IMR-90 (cell line): ENCODE data around the gene TNFRSF11A. TPM values are rescaled to one million over a fixed set of nuclear protein-coding genes. Genes with fewer than 3 reads are reported as not detected.

Experiments used
- ATAC-seq: fragments of 200-7000 bp; cut with Tn5 transposase; 2 replicates; pipeline ENCODE4 v1.9.1; 2020; ENCODE audit warnings: low read depth, mild to moderate bottlenecking, moderate library complexity
- BruUV-seq: library from RNA; stranded (reverse); fragments of 400-500 nt; replicated peaks from 2 replicates; lab custom pipeline; 2021; lab: Mats Ljungman, UMichigan
- CTCF ChIA-PET: fragments of 300-600 bp; formaldehyde crosslinking; extraction: SDS; loops from one replicate; lab custom pipeline; 2021; ENCODE audit warnings: antibody characterized with exemption; lab: Yijun Ruan, JAX
- POLR2A ChIA-PET: fragments of 300-600 bp; sonication (Branson Sonifier 250); formaldehyde crosslinking; loops from one replicate; lab custom pipeline; 2022; ENCODE audit warnings: antibody characterized with exemption; ENCODE audit not compliant: unreplicated experiment; lab: Charles Lee
- DNase-seq: peaks from one replicate; pipeline ENCODE4 v3.0.0; 2013
- H2AFZ ChIP-seq: replicated peaks from 2 replicates; pipeline ENCODE3; 2013; ENCODE audit warnings: low read length, mild to moderate bottlenecking; ENCODE audit not compliant: poor library complexity
- H2AK5ac ChIP-seq: 2 replicates; pipeline ENCODE4 v1.6.1; 2013; ENCODE audit warnings: low read depth, low read length, inconsistent platforms
- H2AK9ac ChIP-seq: replicated peaks from 2 replicates; pipeline ENCODE3; 2013; ENCODE audit warnings: mild to moderate bottlenecking, low read depth, low read length, moderate library complexity; ENCODE audit not compliant: poor library complexity
- H2BK120ac ChIP-seq: 2 replicates; pipeline ENCODE4 v1.6.1; 2013; ENCODE audit warnings: low read depth, low read length, inconsistent platforms
- H2BK15ac ChIP-seq: 3 replicates; pipeline ENCODE4 v1.6.1; 2013; ENCODE audit warnings: low read depth, low read length, inconsistent platforms
- H2BK20ac ChIP-seq: 2 replicates; pipeline ENCODE4 v1.6.1; 2013; ENCODE audit warnings: low read depth, mild to moderate bottlenecking, inconsistent platforms, low read length, moderate library complexity
- H2BK5ac ChIP-seq: 2 replicates; pipeline ENCODE4 v1.6.1; 2013; ENCODE audit warnings: mild to moderate bottlenecking, low read depth, low read length, inconsistent platforms; ENCODE audit not compliant: poor library complexity, severe bottlenecking
- H3K14ac ChIP-seq: replicated peaks from 2 replicates; pipeline ENCODE4 v1.6.1; 2013; ENCODE audit warnings: low read depth, low read length, inconsistent platforms
- H3K18ac ChIP-seq: 2 replicates; pipeline ENCODE4 v1.6.1; 2013; ENCODE audit warnings: low read depth, low read length, control low read depth
- H3K23ac ChIP-seq: 2 replicates; pipeline ENCODE4 v1.6.1; 2013; ENCODE audit warnings: low read depth, low read length, inconsistent platforms
- H3K27ac ChIP-seq: 2 replicates; pipeline ENCODE4 v1.5.1; 2013; ENCODE audit warnings: mild to moderate bottlenecking, control low read depth, low read length; ENCODE audit not compliant: insufficient read depth
- H3K27me3 ChIP-seq: 2 replicates; pipeline ENCODE4 v1.6.1; 2013; ENCODE audit warnings: low read length; ENCODE audit not compliant: control insufficient read depth, insufficient read depth
- H3K36me3 ChIP-seq: 2 replicates; pipeline ENCODE4 v1.6.1; 2013; ENCODE audit warnings: low read length, mixed read lengths; ENCODE audit not compliant: control insufficient read depth, insufficient read depth
- H3K4ac ChIP-seq: 2 replicates; pipeline ENCODE4 v1.6.1; 2013; ENCODE audit warnings: low read depth, low read length, inconsistent platforms
- H3K4me1 ChIP-seq: 2 replicates; pipeline ENCODE4 v1.6.1; 2013; ENCODE audit warnings: low read length, mixed read lengths; ENCODE audit not compliant: control insufficient read depth, insufficient read depth
- H3K4me2 ChIP-seq: 2 replicates; pipeline ENCODE4 v1.6.1; 2013; ENCODE audit warnings: low read depth, mild to moderate bottlenecking, control low read depth, low read length, moderate library complexity
- H3K4me3 ChIP-seq: 2 replicates; pipeline ENCODE4 v1.5.1; 2013; ENCODE audit warnings: low read depth, mild to moderate bottlenecking, control low read depth, low read length, moderate library complexity; ENCODE audit not compliant: insufficient read depth
- H3K56ac ChIP-seq: 2 replicates; pipeline ENCODE4 v1.6.1; 2013; ENCODE audit warnings: low read length, inconsistent platforms; ENCODE audit not compliant: insufficient read depth; ENCODE audit errors: extremely low read depth
- H3K79me1 ChIP-seq, 2 experiments: 2 replicates each; pipeline ENCODE4 v1.6.1; 2013; ENCODE audit warnings: low read length in 2 of 2, inconsistent platforms in 1 of 2, low read depth in 1 of 2
- H3K9ac ChIP-seq: 2 replicates; pipeline ENCODE4 v1.6.1; 2013; ENCODE audit warnings: low read depth, low read length, control low read depth
- H3K9me1 ChIP-seq: 2 replicates; pipeline ENCODE4 v1.6.1; 2013; ENCODE audit warnings: low read length, inconsistent platforms; ENCODE audit not compliant: insufficient read depth
- H3K9me3 ChIP-seq: 2 replicates; pipeline ENCODE4 v1.6.1; 2013; ENCODE audit warnings: low read length; ENCODE audit not compliant: control insufficient read depth, insufficient read depth
- H4K20me1 ChIP-seq: 2 replicates; pipeline ENCODE4 v1.6.1; 2013; ENCODE audit warnings: low read length, inconsistent platforms; ENCODE audit not compliant: insufficient read depth
- H4K5ac ChIP-seq: 2 replicates; pipeline ENCODE4 v1.6.1; 2013; ENCODE audit warnings: mild to moderate bottlenecking, low read depth, low read length, control low read depth
- H4K8ac ChIP-seq, 2 experiments: 2 replicates each; pipeline ENCODE4 v1.6.1; 2013; ENCODE audit warnings: low read depth in 2 of 2, low read length in 2 of 2, control low read depth in 1 of 2, inconsistent platforms in 1 of 2
- H4K91ac ChIP-seq: 2 replicates; pipeline ENCODE4 v1.6.1; 2013; ENCODE audit warnings: low read depth, low read length, inconsistent platforms; ENCODE audit not compliant: insufficient read depth
- BHLHE40 ChIP-seq: fragments of 150-350 bp; IDR thresholded peaks from 2 replicates; pipeline ENCODE4 v1.6.1; 2016; ENCODE audit warnings: mild to moderate bottlenecking, low read depth, low read length
- CEBPB ChIP-seq: IDR thresholded peaks from 2 replicates; pipeline ENCODE4 v1.6.1; 2012; ENCODE audit warnings: low read depth, low read length, improper control_type of control experiment
- CHD1 ChIP-seq: IDR thresholded peaks from 2 replicates; pipeline ENCODE4 v1.6.1; 2012; ENCODE audit warnings: low read depth, low read length, improper control_type of control experiment
- ELK1 ChIP-seq: fragments of 150-350 bp; IDR thresholded peaks from 2 replicates; pipeline ENCODE4 v1.6.1; 2016; ENCODE audit warnings: low read depth, mild to moderate bottlenecking, low read length, moderate library complexity, borderline replicate concordance
- FOS ChIP-seq: fragments of 150-350 bp; IDR thresholded peaks from 2 replicates; pipeline ENCODE4 v1.6.1; 2016; ENCODE audit warnings: low read depth, low read length
- MAFK ChIP-seq: IDR thresholded peaks from 2 replicates; pipeline ENCODE4 v1.6.1; 2012; ENCODE audit warnings: low read depth, low read length, improper control_type of control experiment
- MAZ ChIP-seq: IDR thresholded peaks from 2 replicates; pipeline ENCODE4 v1.6.1; 2012; ENCODE audit warnings: low read depth, mild to moderate bottlenecking, low read length, improper control_type of control experiment, moderate library complexity, borderline replicate concordance
- MXI1 ChIP-seq: IDR thresholded peaks from 2 replicates; pipeline ENCODE4 v1.6.1; 2012; ENCODE audit warnings: low read depth, mild to moderate bottlenecking, low read length, moderate library complexity, borderline replicate concordance
- NFE2L2 ChIP-seq: fragments of 150-350 bp; IDR thresholded peaks from 2 replicates; pipeline ENCODE4 v1.6.1; 2016; ENCODE audit warnings: low read depth, mild to moderate bottlenecking, low read length
- POLR2A ChIP-seq: IDR thresholded peaks from 2 replicates; pipeline ENCODE4 v1.6.1; 2012; ENCODE audit warnings: mild to moderate bottlenecking, low read depth, low read length
- RAD21 ChIP-seq: IDR thresholded peaks from 2 replicates; pipeline ENCODE4 v1.6.1; 2012; ENCODE audit warnings: low read length, improper control_type of control experiment
- RCOR1 ChIP-seq: IDR thresholded peaks from 2 replicates; pipeline ENCODE4 v1.6.1; 2012; ENCODE audit warnings: mild to moderate bottlenecking, low read length, improper control_type of control experiment; ENCODE audit not compliant: insufficient replicate concordance
- RFX5 ChIP-seq: IDR thresholded peaks from 2 replicates; pipeline ENCODE4 v1.8.0; 2012; ENCODE audit warnings: low read depth, mild to moderate bottlenecking, low read length, moderate library complexity
- SMC3 ChIP-seq: fragments of 150-350 bp; IDR thresholded peaks from 2 replicates; pipeline ENCODE4 v1.6.1; 2016; ENCODE audit warnings: low read depth, mild to moderate bottlenecking, antibody characterized with exemption, low read length, moderate library complexity
- WGBS, 2 experiments: methylation state at CpG; one replicate each; pipeline versions ENCODE4 v1.1.5 to v1.1.7; 2013; ENCODE audit warnings: missing lambda C conversion rate in 2 of 2; ENCODE audit not compliant: insufficient read length in 1 of 2; ENCODE audit errors: extremely low coverage in 2 of 2; 5-methylcytosine and 5-hydroxymethylcytosine counted together
- dilution Hi-C: fragments of 300-500 bp; cut with HindIII; formaldehyde crosslinking; loops from one replicate; pipeline ENCODE4 v1.14.3; 2018; ENCODE audit warnings: low sequenced_read_pairs; ENCODE audit not compliant: unreplicated experiment
- in situ Hi-C: fragments of 300-500 bp; cut with MboI; formaldehyde crosslinking; loops from 3 replicates; pipeline ENCODE4 v1.14.3; 2019; ENCODE audit warnings: low sequenced_read_pairs, inconsistent platforms, mixed read lengths
- intact Hi-C: fragments of 100-400 bp; cut with micrococcal nuclease; formaldehyde crosslinking; loops from 2 replicates; pipeline ENCODE4 v1.10.0; 2022
- polyA plus RNA-seq, 3 experiments: library from polyadenylated mRNA; depleted of rRNA; stranded (reverse); fragments of >200 nt; gene quantifications; 2 replicates each; pipeline ENCODE4 v1.2.3, GENCODE V29; 2012; ENCODE audit warnings: low replicate concordance in 1 of 3
- total RNA-seq: library from RNA; depleted of rRNA; stranded (reverse); fragments of >200 nt; gene quantifications from 2 replicates; pipeline ENCODE4 v1.2.3, GENCODE V29; 2012
- TF ChIP-seq, protein P1 (sequence below): conservative IDR thresholded peaks from 2 replicates; pipeline ENCODE4 v1.5.1; 2012; ENCODE audit warnings: mild to moderate bottlenecking, low read depth, low read length, improper control_type of control experiment
- TF ChIP-seq, protein P2 (sequence below): fragments of 150-350 bp; IDR thresholded peaks from 2 replicates; pipeline ENCODE4 v1.6.1; 2017; ENCODE audit warnings: mild to moderate bottlenecking, antibody characterized with exemption, low read length, low read depth

The TNFRSF11A gene
- total and polyA plus RNA-seq, 2 of the 4 experiments (the other 2 are of a cell fraction), result under 0.01 TPM; not detected in 1

DNA sequence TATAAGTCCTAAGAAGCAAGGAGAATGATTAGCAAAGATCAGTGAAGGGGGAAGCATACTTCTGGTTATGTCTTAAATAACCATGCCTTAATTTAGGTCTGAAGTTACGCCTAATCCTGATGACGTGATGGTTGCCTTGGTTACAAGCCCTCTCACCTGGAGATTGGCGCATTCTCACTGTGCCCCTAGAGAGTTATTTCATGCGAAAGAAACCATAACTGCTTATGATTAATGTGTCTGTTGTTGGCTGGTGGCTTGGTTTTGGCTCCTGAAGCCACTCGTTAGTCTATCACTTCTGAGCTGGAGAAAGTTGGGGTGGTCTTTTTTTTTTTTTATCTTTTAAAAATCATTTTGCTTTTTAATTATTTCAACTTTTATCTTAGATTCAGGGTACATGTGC lies 47.0 kb downstream of the TNFRSF11A start:
- in situ Hi-C loops (loop anchor here (10.0 kb wide), 1 partner anchor 57 kb away; no protein-coding TSS in a partner anchor), intact Hi-C loops (no loop called here), dilution Hi-C loops (no loop called here)
- Histone ChIP-seq H2BK20ac (no peak overlapping the region), H3K9ac (no peak overlapping the region), H2AFZ (no peak overlapping the region), H4K5ac (no peak overlapping the region), H3K9me3 (no peaks in the 10 kb centered on the region), H3K56ac (no peak overlapping the region), H3K4me2 (no peak overlapping the region), H3K27me3 (peaks cover 25% of the 10 kb centered on the region), H3K18ac (no peak overlapping the region), H2BK120ac (no peak overlapping the region), H3K27ac (no peak overlapping the region), H3K4ac (no peak overlapping the region), H2AK9ac (no peak overlapping the region), H3K23ac (no peak overlapping the region), H4K91ac (no peak overlapping the region), H4K8ac (no peak overlapping the region), H2BK15ac (no peak overlapping the region), H3K79me1 (no peaks in the 10 kb centered on the region), H4K20me1 (no peaks in the 10 kb centered on the region), H3K14ac (no peak overlapping the region), H3K4me1 (no peaks in the 10 kb centered on the region), H3K36me3 (no peaks in the 10 kb centered on the region), H3K4me3 (no peak overlapping the region), H2AK5ac (no peak overlapping the region), H2BK5ac (no peak overlapping the region), H3K9me1 (no peaks in the 10 kb centered on the region)
- ChIA-PET CTCF (interaction anchor here (0.6 to 0.7 kb wide), 2 partner anchors 11 to 203 kb away, joined by 3 read pairs; no protein-coding TSS in a partner anchor), POLR2A (no interaction called here)
- BruUV-seq, result no TSS peak
- no CpG with 5 or more reads among the region's 5 CpGs for WGBS, 2 experiments
- no peak for DNase-seq
- TF ChIP-seq ELK1 (no peak), MAZ (no peak), MXI1 (no peak), RAD21 (no peak), MAFK (no peak), SMC3 (no peak), RCOR1 (no peak), BHLHE40 (no peak), FOS (no peak), CEBPB (no peak), RFX5 (no peak), CHD1 (no peak), NFE2L2 (no peak), POLR2A (no peak)
- TF ChIP-seq, protein P1, sequence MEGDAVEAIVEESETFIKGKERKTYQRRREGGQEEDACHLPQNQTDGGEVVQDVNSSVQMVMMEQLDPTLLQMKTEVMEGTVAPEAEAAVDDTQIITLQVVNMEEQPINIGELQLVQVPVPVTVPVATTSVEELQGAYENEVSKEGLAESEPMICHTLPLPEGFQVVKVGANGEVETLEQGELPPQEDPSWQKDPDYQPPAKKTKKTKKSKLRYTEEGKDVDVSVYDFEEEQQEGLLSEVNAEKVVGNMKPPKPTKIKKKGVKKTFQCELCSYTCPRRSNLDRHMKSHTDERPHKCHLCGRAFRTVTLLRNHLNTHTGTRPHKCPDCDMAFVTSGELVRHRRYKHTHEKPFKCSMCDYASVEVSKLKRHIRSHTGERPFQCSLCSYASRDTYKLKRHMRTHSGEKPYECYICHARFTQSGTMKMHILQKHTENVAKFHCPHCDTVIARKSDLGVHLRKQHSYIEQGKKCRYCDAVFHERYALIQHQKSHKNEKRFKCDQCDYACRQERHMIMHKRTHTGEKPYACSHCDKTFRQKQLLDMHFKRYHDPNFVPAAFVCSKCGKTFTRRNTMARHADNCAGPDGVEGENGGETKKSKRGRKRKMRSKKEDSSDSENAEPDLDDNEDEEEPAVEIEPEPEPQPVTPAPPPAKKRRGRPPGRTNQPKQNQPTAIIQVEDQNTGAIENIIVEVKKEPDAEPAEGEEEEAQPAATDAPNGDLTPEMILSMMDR, result no peak
- TF ChIP-seq, protein P2, sequence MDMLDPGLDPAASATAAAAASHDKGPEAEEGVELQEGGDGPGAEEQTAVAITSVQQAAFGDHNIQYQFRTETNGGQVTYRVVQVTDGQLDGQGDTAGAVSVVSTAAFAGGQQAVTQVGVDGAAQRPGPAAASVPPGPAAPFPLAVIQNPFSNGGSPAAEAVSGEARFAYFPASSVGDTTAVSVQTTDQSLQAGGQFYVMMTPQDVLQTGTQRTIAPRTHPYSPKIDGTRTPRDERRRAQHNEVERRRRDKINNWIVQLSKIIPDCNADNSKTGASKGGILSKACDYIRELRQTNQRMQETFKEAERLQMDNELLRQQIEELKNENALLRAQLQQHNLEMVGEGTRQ, result no peak
- no peak for ATAC-seq
